GM23248 (cell line): ENCODE data around the gene IL6. TPM values are rescaled to one million over a fixed set of nuclear protein-coding genes. Genes with fewer than 3 reads are reported as not detected.

Source experiments
- DNase-seq: peaks from one replicate; pipeline ENCODE4 v3.0.0-alpha.2; 2015
- H2AFZ ChIP-seq: fragments of 200-600 bp; sonication (generic); 2 replicates; pipeline ENCODE4 v1.6.1; 2016; ENCODE audit warnings: antibody characterized with exemption
- H3F3A ChIP-seq: fragments of 200-600 bp; sonication (generic); 2 replicates; pipeline ENCODE4 v1.6.1; 2016; ENCODE audit warnings: mild to moderate bottlenecking, antibody characterized with exemption, mixed run types; ENCODE audit not compliant: insufficient read depth
- H3K27ac ChIP-seq: fragments of 200-600 bp; sonication (generic); 2 replicates; pipeline ENCODE4 v1.5.1; 2016; ENCODE audit warnings: mild to moderate bottlenecking
- H3K27me3 ChIP-seq: fragments of 200-600 bp; sonication (generic); replicated peaks from 2 replicates; pipeline ENCODE4 v1.6.1; 2016; ENCODE audit warnings: mild to moderate bottlenecking; ENCODE audit not compliant: insufficient read depth
- H3K36me3 ChIP-seq: fragments of 200-600 bp; sonication (generic); 2 replicates; pipeline ENCODE4 v1.6.1; 2016; ENCODE audit warnings: low read depth, mild to moderate bottlenecking
- H3K4me1 ChIP-seq: fragments of 200-600 bp; sonication (generic); 2 replicates; pipeline ENCODE4 v1.6.1; 2016; ENCODE audit warnings: mild to moderate bottlenecking; ENCODE audit not compliant: insufficient read depth
- H3K4me2 ChIP-seq: fragments of 200-600 bp; sonication (generic); one replicate; pipeline ENCODE4 v1.6.1; 2016; ENCODE audit warnings: mild to moderate bottlenecking; ENCODE audit not compliant: unreplicated experiment
- H3K4me3 ChIP-seq: fragments of 200-600 bp; sonication (generic); 2 replicates; pipeline ENCODE4 v1.5.1; 2016; ENCODE audit warnings: mild to moderate bottlenecking
- H3K79me2 ChIP-seq: fragments of 200-600 bp; sonication (generic); 2 replicates; pipeline ENCODE4 v1.6.1; 2016; ENCODE audit warnings: mild to moderate bottlenecking; ENCODE audit not compliant: insufficient read depth
- H3K9ac ChIP-seq: fragments of 200-600 bp; sonication (generic); 2 replicates; pipeline ENCODE4 v1.6.1; 2016; ENCODE audit warnings: mild to moderate bottlenecking
- H3K9me2 ChIP-seq: fragments of 200-600 bp; sonication (generic); 2 replicates; pipeline ENCODE4 v1.6.1; 2016; ENCODE audit warnings: mixed run types, mild to moderate bottlenecking, moderate library complexity; ENCODE audit not compliant: insufficient read depth
- H3K9me3 ChIP-seq: fragments of 200-600 bp; sonication (generic); one replicate; pipeline ENCODE4 v1.6.1; 2017; ENCODE audit warnings: low read depth
- H4K20me1 ChIP-seq: fragments of 200-600 bp; sonication (generic); 2 replicates; pipeline ENCODE4 v1.6.0; 2016; ENCODE audit not compliant: insufficient read depth
- EZH2 ChIP-seq: fragments of 200-600 bp; sonication (generic); IDR thresholded peaks from 2 replicates; pipeline ENCODE4 v1.6.1; 2018; ENCODE audit warnings: antibody characterized with exemption, mild to moderate bottlenecking; ENCODE audit not compliant: insufficient read depth, poor library complexity, severe bottlenecking
- EZH2phosphoT487 ChIP-seq: fragments of 200-600 bp; sonication (generic); IDR thresholded peaks from 2 replicates; pipeline ENCODE4 v1.6.1; 2018; ENCODE audit warnings: antibody characterized with exemption, moderate library complexity, mild to moderate bottlenecking, low read depth; ENCODE audit not compliant: insufficient read depth
- WGBS, 2 experiments: methylation state at CpG; one replicate each; pipeline ENCODE4 v1.1.6; 2015 to 2017; ENCODE audit warnings: low lambda C conversion rate in 2 of 2, low coverage in 1 of 2; ENCODE audit errors: missing lambda C conversion rate in 2 of 2; 5-methylcytosine and 5-hydroxymethylcytosine counted together
- in situ Hi-C: fragments of 300-500 bp; cut with MboI; formaldehyde crosslinking; loops from 2 replicates; pipeline ENCODE4 v1.15.0; 2020
- polyA plus RNA-seq: library from polyadenylated mRNA; unstranded; fragments of >200 nt; fragmentation: Nextera tagmentation; extraction: Ambion mirVana; gene quantifications from 2 replicates; pipeline ENCODE4 v1.2.1, GENCODE V29; 2016
- total RNA-seq: library from RNA; depleted of rRNA; stranded (reverse); fragments of >200 nt; shearing (Covaris generic); gene quantifications from 2 replicates; pipeline ENCODE4 v1.2.3, GENCODE V29; 2014

The IL6 gene
- total and polyA plus RNA-seq, 2 experiments from 2014 or later = 18.7 to 30.6 TPM

DNA sequence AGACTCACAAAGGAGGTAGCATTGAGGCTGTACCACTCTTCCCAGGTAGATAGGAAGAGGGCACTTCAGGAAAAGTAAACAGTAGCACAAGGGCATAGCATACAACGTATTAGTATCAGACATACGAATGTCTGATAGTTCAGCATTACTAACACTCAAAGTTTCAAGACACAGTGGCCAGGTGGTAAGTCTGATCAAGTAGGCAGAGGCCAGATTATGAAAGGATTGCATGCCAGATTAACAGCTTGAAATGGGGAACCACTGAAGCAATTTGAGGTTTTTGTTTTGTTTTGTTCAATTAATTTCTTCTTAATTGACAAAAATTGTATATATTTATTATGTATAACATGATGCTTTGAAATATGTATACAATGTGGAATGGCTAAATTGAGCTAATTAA is 45.7 kb upstream of the IL6 start:
- no peak for TF ChIP-seq EZH2phosphoT487

DNA sequence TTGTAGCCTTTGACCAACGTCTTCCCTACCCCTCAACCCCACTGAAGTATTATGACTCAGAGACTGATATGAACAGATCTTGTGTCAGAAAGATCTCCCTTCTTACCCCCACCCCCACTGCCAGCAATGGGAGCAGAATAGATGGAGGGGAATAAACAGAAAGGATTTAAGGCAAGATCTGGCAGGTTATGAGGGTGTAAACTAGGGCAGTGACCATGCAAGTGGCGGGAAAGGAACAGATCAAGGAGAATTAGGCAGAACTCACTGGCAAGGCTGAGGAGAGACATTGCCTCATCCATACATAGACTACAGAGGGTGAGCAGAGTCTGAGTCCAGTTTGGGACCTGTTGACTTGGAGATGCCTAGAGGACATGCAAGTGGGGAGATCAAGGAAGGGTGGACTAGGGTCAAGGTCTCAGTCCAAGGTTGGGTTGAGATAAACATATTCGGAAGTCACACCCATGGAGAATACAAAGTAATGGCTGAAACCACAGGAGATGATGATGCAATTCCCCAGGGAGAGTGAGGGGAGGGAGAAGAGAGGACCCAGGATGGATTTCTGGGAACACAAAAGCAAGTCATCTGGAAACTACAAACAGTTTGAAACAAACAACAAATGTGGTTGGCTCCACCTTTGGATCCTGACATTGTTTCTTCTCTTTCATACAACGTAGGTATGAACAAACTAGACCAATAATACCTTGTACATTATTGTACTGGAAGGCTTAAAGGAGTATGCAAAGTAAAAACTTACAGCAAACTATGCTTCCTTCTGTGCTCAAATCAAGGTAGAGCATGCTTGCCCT is 44.9 kb upstream of the IL6 start:
- Histone ChIP-seq H2AFZ (no peak overlapping the region), H3K79me2 (no peaks in the 10 kb centered on the region), H3K9ac (no peak overlapping the region), H3F3A (no peaks in the 10 kb centered on the region), H3K4me3 (no peak overlapping the region), H3K4me1 (no peaks in the 10 kb centered on the region), H4K20me1 (no peaks in the 10 kb centered on the region), H3K36me3 (no peaks in the 10 kb centered on the region), H3K27ac (no peak overlapping the region), H3K4me2 (no peak overlapping the region), H3K9me2 (peaks cover 2% of the 10 kb centered on the region; the same call in 1 of the 2 replicates), H3K27me3 (no peaks in the 10 kb centered on the region), H3K9me3 (no peaks in the 10 kb centered on the region)
- TF ChIP-seq EZH2 (no peak), EZH2phosphoT487 (no peak)
- DNase-seq = no peak
- in situ Hi-C loops = no loop called here
- 64 to 68% methylated on average over 4 of the region's 4 CpGs for WGBS, 2 experiments

More for the DNA sequence above, 45.7 kb upstream of the IL6 start:
- Histone ChIP-seq H3K4me1 (no peaks in the 10 kb centered on the region), H3K27me3 (no peaks in the 10 kb centered on the region), H3K4me3 (no peak overlapping the region), H3K9me3 (no peaks in the 10 kb centered on the region), H3K36me3 (no peaks in the 10 kb centered on the region), H3K79me2 (no peaks in the 10 kb centered on the region), H4K20me1 (no peaks in the 10 kb centered on the region), H3K9ac (no peak overlapping the region), H3K9me2 (peaks cover 2% of the 10 kb centered on the region; the same call in 1 of the 2 replicates), H3K4me2 (no peak overlapping the region), H3F3A (no peaks in the 10 kb centered on the region), H2AFZ (no peak overlapping the region), H3K27ac (no peak overlapping the region)
- in situ Hi-C loops = no loop called here
- 70 to 84% methylated on average over 2 of the region's 2 CpGs for WGBS, 2 experiments
- DNase-seq = no peak

DNA sequence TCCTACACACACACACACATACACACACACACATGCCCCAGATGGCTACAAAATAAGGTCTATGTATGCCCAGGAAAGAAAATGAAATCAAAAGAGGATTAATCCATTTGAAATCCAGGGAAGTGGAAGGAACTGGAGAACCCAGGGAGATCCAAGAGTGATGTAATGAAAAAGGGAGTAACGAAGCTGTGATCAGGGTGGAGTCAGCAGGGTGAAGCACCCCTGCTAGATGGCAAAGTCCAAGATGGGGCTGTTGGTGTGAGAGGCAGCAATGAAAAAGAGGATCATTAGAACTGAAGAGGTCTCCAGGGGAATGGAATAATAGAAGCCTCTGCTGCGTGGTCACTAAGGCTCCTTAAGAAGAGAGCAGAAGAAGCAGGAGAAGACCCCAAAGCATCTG is 43.6 kb upstream of the IL6 start:
- no peaks in the 10 kb centered on the region for H3F3A ChIP-seq
- no peaks in the 10 kb centered on the region for H3K27me3 ChIP-seq
- 59% methylated on average over 2 of the region's 2 CpGs for WGBS, 2 experiments
- H2AFZ ChIP-seq = no peak overlapping the region
- peaks cover 2% of the 10 kb centered on the region; the same call in 1 of the 2 replicates for H3K9me2 ChIP-seq
- H3K27ac ChIP-seq = no peak overlapping the region
- TF ChIP-seq EZH2phosphoT487 (no peak), EZH2 (no peak)
- no peak overlapping the region for H3K9ac ChIP-seq
- no peaks in the 10 kb centered on the region for H3K9me3 ChIP-seq
- no peak overlapping the region for H3K4me2 ChIP-seq
- H4K20me1 ChIP-seq = no peaks in the 10 kb centered on the region
- H3K4me1 ChIP-seq = no peaks in the 10 kb centered on the region
- no peak overlapping the region for H3K4me3 ChIP-seq
- no peak for DNase-seq
- no peaks in the 10 kb centered on the region for H3K36me3 ChIP-seq
- in situ Hi-C loops = no loop called here
- H3K79me2 ChIP-seq = no peaks in the 10 kb centered on the region

DNA sequence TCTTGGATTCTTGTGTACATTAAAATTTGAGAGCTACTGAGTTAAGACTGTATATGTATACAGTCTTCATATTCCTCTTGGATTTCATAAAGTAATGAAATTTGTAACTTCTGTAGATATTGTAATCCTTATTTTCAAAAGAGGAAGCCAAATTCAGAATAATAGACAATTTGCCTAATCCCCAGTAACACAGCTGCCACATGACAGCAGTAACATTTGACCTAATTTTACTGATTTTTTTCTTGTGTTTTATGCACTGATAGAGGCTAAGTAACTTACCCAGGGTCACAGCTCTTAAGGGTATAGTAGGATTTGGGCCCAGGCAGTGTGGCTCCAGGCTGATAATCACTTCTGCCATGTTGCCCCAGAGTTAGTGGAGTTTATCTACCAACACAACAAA is 40.4 kb upstream of the IL6 start:
- H3K9ac ChIP-seq = no peak overlapping the region
- H3K4me2 ChIP-seq = no peak overlapping the region
- H3K79me2 ChIP-seq = no peaks in the 10 kb centered on the region
- no peak overlapping the region for H3K27ac ChIP-seq
- H3K36me3 ChIP-seq = no peaks in the 10 kb centered on the region
- H3K9me3 ChIP-seq = no peaks in the 10 kb centered on the region
- no peaks in the 10 kb centered on the region for H3F3A ChIP-seq
- H3K27me3 ChIP-seq = no peaks in the 10 kb centered on the region
- TF ChIP-seq EZH2phosphoT487 = no peak
- no peak for TF ChIP-seq EZH2
- in situ Hi-C loops = no loop called here
- no peaks in the 10 kb centered on the region for H3K9me2 ChIP-seq
- no peak for DNase-seq
- no peak overlapping the region for H3K4me3 ChIP-seq
- no peaks in the 10 kb centered on the region for H3K4me1 ChIP-seq
- no peaks in the 10 kb centered on the region for H4K20me1 ChIP-seq
- no peak overlapping the region for H2AFZ ChIP-seq
